Caco-2 (cell line): ENCODE measurements around the gene MZB1. TPM values are rescaled to one million over a fixed set of nuclear protein-coding genes. Genes with fewer than 3 reads are reported as not detected.

Experiments used
- BruUV-seq: library from RNA; stranded (reverse); fragments of 400-500 nt; replicated peaks from 2 replicates; lab custom pipeline; 2021; lab: Mats Ljungman, UMichigan
- CTCF ChIA-PET: fragments of 300-600 bp; sonication (Branson Sonifier 250); formaldehyde crosslinking; loops from one replicate; lab custom pipeline; 2022; ENCODE audit warnings: antibody characterized with exemption; lab: Charles Lee
- POLR2A ChIA-PET: fragments of 300-600 bp; sonication (Branson Sonifier 250); formaldehyde crosslinking; loops from one replicate; lab custom pipeline; 2022; ENCODE audit warnings: antibody characterized with exemption; lab: Charles Lee
- DNase-seq, 2 experiments: peaks; one replicate each; pipeline versions ENCODE4 v3.0.0 to v3.0.0-alpha.2; 2020 to 2022
- H3K27me3 ChIP-seq: replicated peaks from 2 replicates; pipeline ENCODE4 v1.6.0; 2011; ENCODE audit warnings: low read length; ENCODE audit not compliant: control insufficient read depth, insufficient read depth
- H3K36me3 ChIP-seq: 2 replicates; pipeline ENCODE4 v1.5.1; 2011; ENCODE audit warnings: low read length; ENCODE audit not compliant: control insufficient read depth, insufficient read depth
- H3K4me1 ChIP-seq: fragments of 250-450 bp; sonication (Bioruptor Pico); 2 replicates; pipeline ENCODE4 v1.5.1; 2020; ENCODE audit warnings: mild to moderate bottlenecking
- H3K4me3 ChIP-seq: 2 replicates; pipeline ENCODE4 v1.5.1; 2011; ENCODE audit warnings: low read depth, mild to moderate bottlenecking, control low read depth, low read length
- H3K9me3 ChIP-seq: fragments of 250-450 bp; sonication (Bioruptor Pico); 2 replicates; pipeline ENCODE4 v1.5.1; 2020; ENCODE audit warnings: mild to moderate bottlenecking, moderate library complexity
- H3K27ac Mint-ChIP-seq: one replicate; pipeline ENCODE4 v1.8.0; 2022; ENCODE audit warnings: mixed read lengths; ENCODE audit not compliant: unreplicated experiment
- H3K27me3 Mint-ChIP-seq: one replicate; pipeline ENCODE4 v1.8.0; 2022; ENCODE audit warnings: mixed read lengths; ENCODE audit not compliant: insufficient read depth, unreplicated experiment
- H3K36me3 Mint-ChIP-seq: one replicate; pipeline ENCODE4 v1.8.0; 2022; ENCODE audit warnings: mild to moderate bottlenecking, mixed read lengths; ENCODE audit not compliant: insufficient read depth, unreplicated experiment
- H3K4me1 Mint-ChIP-seq: one replicate; pipeline ENCODE4 v1.8.0; 2022; ENCODE audit warnings: low read depth, mixed read lengths; ENCODE audit not compliant: unreplicated experiment
- H3K4me3 Mint-ChIP-seq: one replicate; pipeline ENCODE4 v1.8.0; 2022; ENCODE audit warnings: mild to moderate bottlenecking, moderate library complexity, mixed read lengths; ENCODE audit not compliant: unreplicated experiment
- H3K9me3 Mint-ChIP-seq: one replicate; pipeline ENCODE4 v1.8.0; 2022; ENCODE audit warnings: mixed read lengths; ENCODE audit not compliant: unreplicated experiment
- intact Hi-C: fragments of 100-400 bp; cut with micrococcal nuclease; formaldehyde crosslinking; loops from one replicate; pipeline ENCODE4 v1.10.0; 2022; ENCODE audit not compliant: unreplicated experiment
- total RNA-seq: library from RNA; stranded (reverse); gene quantifications from 2 replicates; pipeline ENCODE4 v1.2.3, GENCODE V29; 2022
- TF ChIP-seq, protein P1 (sequence below), 2 experiments: fragments of 200-600 bp in 1 of 2; IDR thresholded peaks; 1 replicate in 1 of 2; 2 replicates in 1 of 2; pipeline versions ENCODE4 v1.5.1 to v1.8.0; 2011 to 2022; ENCODE audit warnings: antibody characterized with exemption in 1 of 2, control low read depth in 1 of 2, inconsistent platforms in 1 of 2, low read depth in 1 of 2, low read length in 1 of 2, mild to moderate bottlenecking in 1 of 2, moderate library complexity in 1 of 2; ENCODE audit not compliant: insufficient read depth in 1 of 2, severe bottlenecking in 1 of 2, unreplicated experiment in 1 of 2

Gene MZB1
- total RNA-seq, 1 experiment from 2014 or later, result not detected

GRCh38 chr5:139422307-139422893, 32.7 kb upstream of the MZB1 start:
- Histone ChIP-seq H3K9me3 (no peaks in the 10 kb centered on the region), H3K27me3 (no peaks in the 10 kb centered on the region), H3K4me1 (no peaks in the 10 kb centered on the region), H3K36me3 (no peaks in the 10 kb centered on the region), H3K4me3 (no peak overlapping the region)
- ChIA-PET CTCF (interaction anchor here (0.5 to 4.2 kb wide), 10 partner anchors 11 to 467 kb away, joined by 3 to 36 read pairs (median 4); partner anchors contain the start of genes DNAJC18 and SPATA24), POLR2A (interaction anchor here (1.2 kb wide), 1 partner anchor 91 kb away, joined by 5 read pairs; no protein-coding TSS in a partner anchor)
- H3K4me3 Mint-ChIP-seq, result no peak overlapping the region
- peak; percentile 47 to 72 for DNase-seq
- H3K36me3 Mint-ChIP-seq, result peaks cover 8% of the 10 kb centered on the region
- no peaks in the 10 kb centered on the region for H3K27me3 Mint-ChIP-seq
- intact Hi-C loops, result loop anchor here (1.0 to 2.0 kb wide), 3 partner anchors 46 to 96 kb away; no protein-coding TSS in a partner anchor
- H3K9me3 Mint-ChIP-seq, result no peaks in the 10 kb centered on the region
- no peak overlapping the region for H3K27ac Mint-ChIP-seq
- peaks cover 6% of the 10 kb centered on the region for H3K4me1 Mint-ChIP-seq
- no TSS peak for BruUV-seq
- TF ChIP-seq, protein P1, sequence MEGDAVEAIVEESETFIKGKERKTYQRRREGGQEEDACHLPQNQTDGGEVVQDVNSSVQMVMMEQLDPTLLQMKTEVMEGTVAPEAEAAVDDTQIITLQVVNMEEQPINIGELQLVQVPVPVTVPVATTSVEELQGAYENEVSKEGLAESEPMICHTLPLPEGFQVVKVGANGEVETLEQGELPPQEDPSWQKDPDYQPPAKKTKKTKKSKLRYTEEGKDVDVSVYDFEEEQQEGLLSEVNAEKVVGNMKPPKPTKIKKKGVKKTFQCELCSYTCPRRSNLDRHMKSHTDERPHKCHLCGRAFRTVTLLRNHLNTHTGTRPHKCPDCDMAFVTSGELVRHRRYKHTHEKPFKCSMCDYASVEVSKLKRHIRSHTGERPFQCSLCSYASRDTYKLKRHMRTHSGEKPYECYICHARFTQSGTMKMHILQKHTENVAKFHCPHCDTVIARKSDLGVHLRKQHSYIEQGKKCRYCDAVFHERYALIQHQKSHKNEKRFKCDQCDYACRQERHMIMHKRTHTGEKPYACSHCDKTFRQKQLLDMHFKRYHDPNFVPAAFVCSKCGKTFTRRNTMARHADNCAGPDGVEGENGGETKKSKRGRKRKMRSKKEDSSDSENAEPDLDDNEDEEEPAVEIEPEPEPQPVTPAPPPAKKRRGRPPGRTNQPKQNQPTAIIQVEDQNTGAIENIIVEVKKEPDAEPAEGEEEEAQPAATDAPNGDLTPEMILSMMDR (IDR thresholded peaks at IDR 0.05; ENCODE audit: insufficient read depth in 1 of 2, low read depth in 1 of 2, low read length in 1 of 2, severe bottlenecking in 1 of 2, unreplicated experiment in 1 of 2), result peak; percentile 77 to 89

GRCh38 chr5:139419226-139420192, 29.8 kb upstream of the MZB1 start:
- Mint-ChIP-seq H3K27me3 (no peaks in the 10 kb centered on the region), H3K9me3 (no peaks in the 10 kb centered on the region), H3K4me3 (no peak overlapping the region), H3K4me1 (peaks cover 6% of the 10 kb centered on the region), H3K27ac (peak overlapping the region; percentile 5), H3K36me3 (peaks cover 8% of the 10 kb centered on the region)
- H3K27me3 ChIP-seq, result no peaks in the 10 kb centered on the region
- intact Hi-C loops, result no loop called here
- H3K9me3 ChIP-seq, result no peaks in the 10 kb centered on the region
- BruUV-seq, result no TSS peak
- ChIA-PET CTCF (interaction anchor here (0.6 to 4.2 kb wide), 6 partner anchors 9 to 218 kb away, joined by 3 to 36 read pairs (median 3); partner anchors contain the start of gene SPATA24), POLR2A (interaction anchor here (0.5 kb wide), 1 partner anchor 152 kb away, joined by 3 read pairs; no protein-coding TSS in a partner anchor)
- no peak overlapping the region for H3K4me3 ChIP-seq
- no peaks in the 10 kb centered on the region for H3K4me1 ChIP-seq
- no peak for DNase-seq
- TF ChIP-seq, protein P1 (IDR thresholded peaks at IDR 0.05; ENCODE audit: insufficient read depth in 1 of 2, low read depth in 1 of 2, low read length in 1 of 2, severe bottlenecking in 1 of 2, unreplicated experiment in 1 of 2), result no peak
- H3K36me3 ChIP-seq, result no peaks in the 10 kb centered on the region

- H3K27me3 Mint-ChIP-seq, result no peaks in the 10 kb centered on the region
- BruUV-seq, result no TSS peak
- H3K36me3 Mint-ChIP-seq, result peaks cover 8% of the 10 kb centered on the region
- TF ChIP-seq, protein P1 (IDR thresholded peaks at IDR 0.05; ENCODE audit: insufficient read depth in 1 of 2, low read depth in 1 of 2, low read length in 1 of 2, severe bottlenecking in 1 of 2, unreplicated experiment in 1 of 2), result no peak
- Histone ChIP-seq H3K36me3 (no peaks in the 10 kb centered on the region), H3K27me3 (no peaks in the 10 kb centered on the region), H3K9me3 (no peaks in the 10 kb centered on the region), H3K4me1 (no peaks in the 10 kb centered on the region), H3K4me3 (no peak overlapping the region)
- no peak overlapping the region for H3K27ac Mint-ChIP-seq
- no peak for DNase-seq
- intact Hi-C loops, result no loop called here
- ChIA-PET POLR2A (no interaction called here), CTCF (interaction anchor here (0.6 to 4.2 kb wide), 3 partner anchors 15 to 95 kb away, joined by 3 to 36 read pairs (median 3); no protein-coding TSS in a partner anchor)
- no peaks in the 10 kb centered on the region for H3K9me3 Mint-ChIP-seq
- peaks cover 6% of the 10 kb centered on the region for H3K4me1 Mint-ChIP-seq
- H3K4me3 Mint-ChIP-seq, result no peak overlapping the region
Measured at GRCh38 chr5:139418793-139419192, 29.1 kb upstream of the MZB1 start.
